22Rv1 (cell line): Measurements from ENCODE around the gene TNPO3.

Experiments
- H3K27ac ChIP-seq: fragments of 450-650 bp; 2 replicates; pipeline ENCODE4 v1.5.1; 2017
- ZFX ChIP-seq: fragments of 450-650 bp; IDR thresholded peaks from 2 replicates; pipeline ENCODE4 v1.6.1; 2017; ENCODE audit warnings: antibody characterized with exemption, borderline replicate concordance
- TF ChIP-seq, protein P1 (sequence below): fragments of 450-650 bp; IDR thresholded peaks from 2 replicates; pipeline ENCODE4 v1.5.1; 2017; ENCODE audit warnings: mild to moderate bottlenecking

Gene TNPO3

GRCh38 chr7:129094501-129094900, 39.6 kb upstream of the TNPO3 start:
- no peak for TF ChIP-seq ZFX
- TF ChIP-seq, protein P1, sequence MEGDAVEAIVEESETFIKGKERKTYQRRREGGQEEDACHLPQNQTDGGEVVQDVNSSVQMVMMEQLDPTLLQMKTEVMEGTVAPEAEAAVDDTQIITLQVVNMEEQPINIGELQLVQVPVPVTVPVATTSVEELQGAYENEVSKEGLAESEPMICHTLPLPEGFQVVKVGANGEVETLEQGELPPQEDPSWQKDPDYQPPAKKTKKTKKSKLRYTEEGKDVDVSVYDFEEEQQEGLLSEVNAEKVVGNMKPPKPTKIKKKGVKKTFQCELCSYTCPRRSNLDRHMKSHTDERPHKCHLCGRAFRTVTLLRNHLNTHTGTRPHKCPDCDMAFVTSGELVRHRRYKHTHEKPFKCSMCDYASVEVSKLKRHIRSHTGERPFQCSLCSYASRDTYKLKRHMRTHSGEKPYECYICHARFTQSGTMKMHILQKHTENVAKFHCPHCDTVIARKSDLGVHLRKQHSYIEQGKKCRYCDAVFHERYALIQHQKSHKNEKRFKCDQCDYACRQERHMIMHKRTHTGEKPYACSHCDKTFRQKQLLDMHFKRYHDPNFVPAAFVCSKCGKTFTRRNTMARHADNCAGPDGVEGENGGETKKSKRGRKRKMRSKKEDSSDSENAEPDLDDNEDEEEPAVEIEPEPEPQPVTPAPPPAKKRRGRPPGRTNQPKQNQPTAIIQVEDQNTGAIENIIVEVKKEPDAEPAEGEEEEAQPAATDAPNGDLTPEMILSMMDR, result no peak

DNA sequence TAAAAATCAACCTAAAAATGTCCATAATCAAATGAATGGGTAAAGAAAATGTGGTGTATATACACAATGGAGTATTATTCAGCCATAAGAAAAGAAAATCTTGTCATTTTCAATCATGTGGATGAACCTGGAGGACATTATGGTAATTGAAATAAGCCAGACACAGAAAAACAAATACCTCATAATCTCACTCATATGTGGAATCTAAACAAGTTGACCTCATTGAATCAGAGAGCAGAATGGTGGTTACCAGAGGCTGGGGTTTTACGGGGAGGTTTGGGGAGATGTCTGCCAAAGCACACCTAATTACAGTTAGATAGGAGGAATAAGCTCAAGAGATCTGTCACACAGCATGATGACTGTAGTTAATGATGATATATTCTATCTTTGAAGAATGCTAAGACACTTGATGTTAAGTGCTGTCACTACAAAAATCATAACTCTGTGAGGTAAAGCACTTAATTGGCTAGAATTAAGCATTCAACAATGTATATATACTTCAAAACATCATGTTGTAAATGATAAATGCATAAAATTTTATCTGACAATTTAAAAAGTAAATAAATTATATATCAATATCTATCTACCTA, 39.1 kb upstream of the TNPO3 start:
- TF ChIP-seq, protein P1, result no peak
- TF ChIP-seq ZFX, result no peak
- H3K27ac ChIP-seq, result no peak overlapping the region

More at GRCh38 chr7:129094501-129094900, 39.6 kb upstream of the TNPO3 start:
- no peak overlapping the region for H3K27ac ChIP-seq

DNA sequence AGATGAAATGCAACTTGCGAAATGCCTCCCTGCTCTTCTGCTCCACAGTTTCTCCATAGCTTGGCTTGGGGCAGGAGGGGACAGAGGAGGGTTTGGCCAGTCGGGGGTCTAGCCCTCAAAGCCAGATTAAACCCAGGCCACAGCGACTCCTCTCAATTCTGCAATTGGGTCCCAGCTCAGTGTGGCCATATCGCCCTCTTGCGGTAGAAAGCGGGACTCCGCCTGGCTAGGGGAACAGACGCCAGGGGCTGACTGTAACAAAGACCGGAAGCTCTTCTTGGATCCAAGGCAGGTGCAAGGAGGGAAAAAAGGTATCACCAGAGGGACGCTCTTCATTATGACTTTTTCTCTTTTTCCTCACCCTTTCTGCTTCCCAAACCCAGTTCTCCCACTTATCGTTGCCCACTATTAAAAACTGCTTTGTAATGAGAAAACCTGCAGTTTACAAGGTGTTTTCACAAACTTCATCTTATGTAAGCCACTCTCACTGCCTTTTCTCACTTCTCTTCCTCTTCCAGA, 36.6 kb upstream of the TNPO3 start:
- TF ChIP-seq ZFX, result no peak
- TF ChIP-seq, protein P1, result peak; percentile 100
- no peak overlapping the region for H3K27ac ChIP-seq

- no peak overlapping the region for H3K27ac ChIP-seq
- TF ChIP-seq, protein P1, result no peak
- TF ChIP-seq ZFX, result no peak
Measured at GRCh38 chr7:129090300-129090907, 35.5 kb upstream of the TNPO3 start.

DNA sequence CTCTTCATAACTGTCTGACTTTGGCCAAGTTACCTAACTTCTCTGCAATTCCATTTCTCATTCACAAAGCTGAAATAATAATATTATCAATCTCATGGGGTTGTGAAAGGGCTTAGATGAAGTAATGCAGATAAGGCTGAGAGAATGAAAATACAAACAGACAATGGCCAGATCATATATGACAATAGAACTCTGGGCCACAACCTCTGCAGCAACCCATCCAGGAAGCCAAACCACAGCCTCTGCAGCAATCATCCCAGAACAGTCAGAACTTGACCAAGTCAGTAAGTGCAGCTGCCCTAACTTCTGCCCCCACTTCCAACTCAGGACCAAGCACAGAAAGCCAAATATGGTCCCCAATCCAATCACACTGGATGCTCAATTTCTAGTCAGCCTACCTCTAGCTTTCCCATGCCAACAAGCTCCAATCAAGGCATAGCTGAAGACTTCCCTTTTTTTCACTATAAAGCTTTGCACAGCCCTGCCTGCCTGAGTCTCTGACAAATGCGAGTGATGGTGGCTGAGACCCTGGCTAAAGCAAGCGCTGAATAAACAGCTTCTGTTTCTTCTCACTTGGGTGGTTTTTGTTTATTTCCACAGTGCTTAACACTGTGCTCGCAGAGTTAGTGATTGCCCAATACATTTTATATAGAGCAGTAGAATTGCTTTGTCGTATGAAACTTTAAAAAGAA, 34.8 kb upstream of the TNPO3 start:
- H3K27ac ChIP-seq, result no peak overlapping the region
- no peak for TF ChIP-seq ZFX
- TF ChIP-seq, protein P1, result no peak

DNA sequence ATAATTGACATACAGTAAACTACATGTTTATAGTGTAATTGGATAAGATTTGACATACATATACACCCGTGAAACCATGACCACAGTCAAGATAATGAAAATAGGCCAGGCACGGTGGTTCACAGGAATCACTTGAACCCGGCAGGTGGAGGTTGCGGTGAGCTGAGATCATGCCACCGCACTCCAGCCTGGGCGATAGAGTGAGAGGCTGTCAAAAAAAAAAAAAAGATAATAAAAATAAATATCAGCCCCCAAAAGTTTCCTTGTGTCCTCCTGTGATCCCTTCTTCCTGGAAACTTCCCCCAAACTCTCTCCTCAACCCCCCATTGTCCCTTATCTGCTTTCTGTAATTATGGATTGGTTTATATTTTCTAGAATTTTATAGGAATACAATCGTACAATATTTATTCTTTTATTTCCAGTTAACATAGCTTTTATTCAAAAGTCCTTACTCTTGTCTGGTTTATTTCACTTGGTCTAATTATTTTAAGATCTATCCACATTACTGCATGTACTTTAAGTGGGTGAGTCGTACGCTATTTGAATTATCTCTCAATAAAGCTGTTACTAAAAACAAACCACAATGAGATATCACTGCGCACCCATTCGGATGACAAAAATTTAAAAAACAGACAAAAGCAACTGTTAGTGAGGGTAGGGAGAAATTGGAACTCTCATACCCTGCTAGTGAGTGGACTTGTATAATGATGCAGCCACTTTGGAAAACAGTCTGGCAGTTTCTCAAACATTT, 30.1 kb upstream of the TNPO3 start:
- TF ChIP-seq ZFX, result no peak
- TF ChIP-seq, protein P1, result no peak
- no peak overlapping the region for H3K27ac ChIP-seq
